H1 (cell line): ENCODE data around the gene PACC1. TPM values are rescaled to one million over a fixed set of nuclear protein-coding genes. Genes with fewer than 3 reads are reported as not detected.

Experiments used
- CTCF ChIA-PET: fragments of 300-600 bp; sonication (Branson Sonifier 250); formaldehyde crosslinking; loops from one replicate; lab custom pipeline; 2021; ENCODE audit not compliant: partially characterized antibody; lab: Charles Lee
- POLR2A ChIA-PET: fragments of 300-600 bp; sonication (Branson Sonifier 250); formaldehyde crosslinking; loops from one replicate; lab custom pipeline; 2021; ENCODE audit warnings: inconsistent platforms; ENCODE audit not compliant: partially characterized antibody; lab: Charles Lee
- DNase-seq, 2 experiments: peaks; one replicate each; pipeline versions ENCODE4 v3.0.0 to v3.0.0-alpha.2; 2010 to 2022; ENCODE audit warnings: low spot score in 2 of 2, low read depth in 1 of 2, mixed read lengths in 1 of 2
- FAIRE-seq: peaks from 2 replicates; lab custom pipeline; 2011; peaks lifted over from hg19 to GRCh38; lab: Jason Lieb, UNC
- H2AFZ ChIP-seq: 2 replicates; pipeline ENCODE4 v1.8.1; 2012; ENCODE audit warnings: low read length, inconsistent platforms
- H2AK5ac ChIP-seq: 2 replicates; pipeline ENCODE4 v1.6.1; 2013; ENCODE audit warnings: low read depth, low read length
- H2BK120ac ChIP-seq: replicated peaks from 2 replicates; pipeline ENCODE3; 2013; ENCODE audit warnings: low read depth, low read length, inconsistent platforms
- H2BK12ac ChIP-seq: 2 replicates; pipeline ENCODE4 v1.6.1; 2013; ENCODE audit warnings: low read depth, low read length
- H2BK15ac ChIP-seq: 2 replicates; pipeline ENCODE4 v1.6.1; 2013; ENCODE audit warnings: low read length
- H2BK20ac ChIP-seq: 2 replicates; pipeline ENCODE4 v1.6.1; 2013; ENCODE audit warnings: low read length
- H2BK5ac ChIP-seq: 2 replicates; pipeline ENCODE4 v1.6.1; 2013; ENCODE audit warnings: low read depth, low read length
- H3K14ac ChIP-seq: 2 replicates; pipeline ENCODE4 v1.6.1; 2013; ENCODE audit warnings: inconsistent platforms; ENCODE audit not compliant: insufficient read length
- H3K18ac ChIP-seq: 2 replicates; pipeline ENCODE4 v1.6.1; 2013; ENCODE audit warnings: low read length; ENCODE audit errors: extremely low read depth
- H3K23ac ChIP-seq: 2 replicates; pipeline ENCODE4 v1.6.1; 2013; ENCODE audit warnings: inconsistent platforms; ENCODE audit not compliant: insufficient read length
- H3K23me2 ChIP-seq: 2 replicates; pipeline ENCODE4 v1.6.1; 2013; ENCODE audit warnings: low read depth, low read length
- H3K27ac ChIP-seq: 2 replicates; pipeline ENCODE4 v1.6.1; 2011; ENCODE audit warnings: low read depth, low read length, inconsistent platforms
- H3K27me3 ChIP-seq, 4 experiments: replicated peaks in 1 of 4; 1 replicate in 1 of 4; 2 replicates in 3 of 4; pipeline versions ENCODE4 v1.6.1 to v1.8.1; 2011 to 2013; ENCODE audit warnings: low read length in 3 of 4, mild to moderate bottlenecking in 3 of 4, inconsistent platforms in 2 of 4, mixed read lengths in 2 of 4, moderate library complexity in 1 of 4; ENCODE audit not compliant: control insufficient read depth in 3 of 4, insufficient read depth in 3 of 4; ENCODE audit errors: extremely low read depth in 1 of 4
- H3K36me3 ChIP-seq, 4 experiments: 2 replicates each; pipeline versions ENCODE4 v1.6.1 to v1.8.1; 2011 to 2013; ENCODE audit warnings: mild to moderate bottlenecking in 4 of 4, low read length in 3 of 4, moderate library complexity in 2 of 4, control low read depth in 1 of 4, inconsistent platforms in 1 of 4; ENCODE audit not compliant: insufficient read depth in 4 of 4, control insufficient read depth in 2 of 4
- H3K4ac ChIP-seq: replicated peaks from 2 replicates; pipeline ENCODE3; 2013; ENCODE audit warnings: low read length, low read depth, mixed read lengths, inconsistent platforms; ENCODE audit not compliant: insufficient read length
- H3K4me1 ChIP-seq, 4 experiments: replicated peaks in 1 of 4; 1 replicate in 1 of 4; 2 replicates in 3 of 4; pipeline versions ENCODE4 v1.6.1 to v1.8.1; 2011 to 2013; ENCODE audit warnings: low read length in 3 of 4, inconsistent platforms in 2 of 4, mixed read lengths in 1 of 4; ENCODE audit not compliant: insufficient read depth in 4 of 4, control insufficient read depth in 3 of 4
- H3K4me2 ChIP-seq, 2 experiments: 2 replicates each; pipeline versions ENCODE4 v1.6.1 to v1.8.1; 2011 to 2013; ENCODE audit warnings: low read depth in 2 of 2, low read length in 2 of 2, control low read depth in 1 of 2, inconsistent platforms in 1 of 2, mild to moderate bottlenecking in 1 of 2; ENCODE audit not compliant: insufficient read depth in 1 of 2
- H3K4me3 ChIP-seq, 4 experiments: fragments of 200-600, 300-600 bp in 1 of 4; sonication (generic), shearing (Covaris generic), sonication (Bioruptor Twin) in 1 of 4; 2 replicates each; pipeline versions ENCODE4 v1.5.1 to v1.8.1; 2011 to 2016; ENCODE audit warnings: low read length in 4 of 4, low read depth in 3 of 4, control low read depth in 2 of 4, inconsistent platforms in 2 of 4, mild to moderate bottlenecking in 2 of 4, mixed read lengths in 1 of 4, moderate library complexity in 1 of 4; ENCODE audit not compliant: insufficient read depth in 2 of 4; ENCODE audit errors: extremely low read depth in 1 of 4
- H3K56ac ChIP-seq: replicated peaks from 2 replicates; pipeline ENCODE3; 2013; ENCODE audit warnings: low read depth, mild to moderate bottlenecking, mixed read lengths, low read length, inconsistent platforms; ENCODE audit not compliant: insufficient read length
- H3K79me1 ChIP-seq: 2 replicates; pipeline ENCODE4 v1.6.1; 2013; ENCODE audit warnings: low read depth, low read length, control low read depth
- H3K79me2 ChIP-seq, 2 experiments: 2 replicates each; pipeline versions ENCODE4 v1.6.1 to v1.8.1; 2012 to 2013; ENCODE audit warnings: low read length in 2 of 2, mild to moderate bottlenecking in 2 of 2, inconsistent platforms in 1 of 2; ENCODE audit not compliant: insufficient read depth in 2 of 2, control insufficient read depth in 1 of 2
- H3K9ac ChIP-seq, 4 experiments: replicated peaks in 1 of 4; 1 replicate in 1 of 4; 2 replicates in 3 of 4; pipeline versions ENCODE4 v1.6.1 to v1.8.1; 2011 to 2013; ENCODE audit warnings: low read depth in 3 of 4, low read length in 3 of 4, control low read depth in 2 of 4, mild to moderate bottlenecking in 2 of 4, moderate library complexity in 2 of 4, inconsistent platforms in 1 of 4; ENCODE audit errors: extremely low read depth in 1 of 4
- H3K9me3 ChIP-seq, 2 experiments: 2 replicates each; pipeline versions ENCODE4 v1.6.1 to v1.8.1; 2012 to 2013; ENCODE audit warnings: mild to moderate bottlenecking in 2 of 2, moderate library complexity in 2 of 2, control low read depth in 1 of 2, inconsistent platforms in 1 of 2, low read depth in 1 of 2, low read length in 1 of 2, mixed read lengths in 1 of 2; ENCODE audit not compliant: insufficient read depth in 2 of 2
- H4K20me1 ChIP-seq, 2 experiments: replicated peaks in 1 of 2; 2 replicates each; pipeline versions ENCODE3 to v1.8.1; 2011 to 2013; ENCODE audit warnings: inconsistent platforms in 2 of 2, low read length in 2 of 2, mild to moderate bottlenecking in 1 of 2; ENCODE audit not compliant: insufficient read depth in 2 of 2, control insufficient read depth in 1 of 2
- H4K5ac ChIP-seq: 2 replicates; pipeline ENCODE4 v1.6.1; 2013; ENCODE audit warnings: low read length, low read depth, mixed read lengths, inconsistent platforms; ENCODE audit not compliant: insufficient read length
- H4K8ac ChIP-seq: 2 replicates; pipeline ENCODE4 v1.8.0; 2013; ENCODE audit warnings: mild to moderate bottlenecking, moderate library complexity, low read length, inconsistent platforms; ENCODE audit not compliant: insufficient read depth; ENCODE audit errors: extremely low read depth
- H4K91ac ChIP-seq: replicated peaks from 2 replicates; pipeline ENCODE3; 2013; ENCODE audit warnings: low read length, mixed read lengths, inconsistent platforms; ENCODE audit not compliant: insufficient read length
- CTCF ChIP-seq, 3 experiments: IDR thresholded peaks; 1 replicate in 2 of 3; 2 replicates in 1 of 3; pipeline versions ENCODE4 v1.5.1 to v1.6.1; 2011; ENCODE audit warnings: low read length in 3 of 3, mild to moderate bottlenecking in 3 of 3, inconsistent platforms in 2 of 3, low read depth in 1 of 3, moderate library complexity in 1 of 3; ENCODE audit not compliant: insufficient read depth in 1 of 3; ENCODE audit errors: control extremely low read depth in 1 of 3
- NANOG ChIP-seq: IDR thresholded peaks from 2 replicates; pipeline ENCODE4 v1.6.1; 2011; ENCODE audit warnings: low read length, low read depth, mild to moderate bottlenecking, inconsistent platforms; ENCODE audit not compliant: insufficient read depth, poor library complexity, severe bottlenecking
- NRF1 ChIP-seq: IDR thresholded peaks from 2 replicates; pipeline ENCODE4 v1.6.1; 2011; ENCODE audit warnings: mild to moderate bottlenecking, low read depth, low read length, improper control_type of control experiment
- RAD21 ChIP-seq, 2 experiments: IDR thresholded peaks in 1 of 2; conservative IDR thresholded peaks in 1 of 2; 2 replicates each; pipeline ENCODE4 v1.6.1; 2011; ENCODE audit warnings: low read depth in 2 of 2, low read length in 2 of 2, improper control_type of control experiment in 1 of 2, inconsistent platforms in 1 of 2, mild to moderate bottlenecking in 1 of 2, moderate library complexity in 1 of 2
- RXRA ChIP-seq: IDR thresholded peaks from 2 replicates; pipeline ENCODE4 v1.6.1; 2011; ENCODE audit warnings: low read depth, mild to moderate bottlenecking, low read length, moderate library complexity; ENCODE audit not compliant: insufficient read depth
- SP2 ChIP-seq: IDR thresholded peaks from 2 replicates; pipeline ENCODE4 v1.6.1; 2012; ENCODE audit warnings: mild to moderate bottlenecking, low read length, inconsistent platforms
- YY1 ChIP-seq: IDR thresholded peaks from 2 replicates; pipeline ENCODE4 v1.6.1; 2011; ENCODE audit warnings: low read depth, mild to moderate bottlenecking, low read length
- polyA plus RNA-seq, 7 experiments: library from polyadenylated mRNA; depleted of rRNA in 3 of 7; stranded (reverse) in 5 of 7; unstranded in 2 of 7; fragments of >200 nt in 5 of 7; fragments of 200-250 nt in 2 of 7; gene quantifications; 1 replicate in 5 of 7; 2 replicates in 1 of 7; 4 replicates in 1 of 7; pipeline versions ENCODE4 v1.2.1 to v1.2.3, GENCODE V29; 2011 to 2013; ENCODE audit warnings: missing spikeins in 2 of 7, mixed read lengths in 2 of 7
- total RNA-seq: library from RNA; stranded (reverse); fragmentation: NEBNext Ultra II Directional; extraction: Animal tissue kit (Norgen Biotek cat#: 25700); gene quantifications from 2 replicates; pipeline ENCODE4 v1.2.1, GENCODE V29; 2021

PACC1 gene
- total and polyA plus RNA-seq, 2 of the 8 experiments (the other 6 are each of a cell fraction or from before 2014, with no cell fraction given), result 18.8 to 23.5 TPM

DNA sequence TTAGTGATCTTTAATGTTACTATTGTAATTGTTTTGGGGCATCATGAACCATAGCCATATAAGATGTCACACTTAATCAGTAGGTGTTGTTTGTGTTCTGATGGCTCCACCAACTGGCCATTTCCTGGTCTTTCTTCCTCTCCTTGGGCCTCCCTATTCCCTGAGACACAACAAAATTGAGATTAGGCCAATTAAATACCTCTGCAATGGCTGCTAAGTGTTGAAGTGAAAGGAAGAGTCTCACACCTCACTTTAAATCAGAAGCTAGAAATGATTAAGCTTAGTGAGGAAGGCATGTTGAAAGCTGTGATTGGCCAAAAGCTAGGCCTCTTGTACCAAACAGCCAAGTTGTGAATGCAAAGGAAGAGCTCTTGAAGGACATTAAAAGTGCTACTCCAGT is 98.8 kb downstream of the PACC1 start:
- Histone ChIP-seq H3K4me3 (no peak overlapping the region), H3K36me3 (no peaks in the 10 kb centered on the region; a peak in 1 of 8 replicates), H3K9me3 (no peaks in the 10 kb centered on the region), H4K91ac (no peak overlapping the region), H2BK12ac (no peak overlapping the region; the same call in 1 of the 2 replicates), H2AFZ (no peak overlapping the region), H3K27ac (no peak overlapping the region), H4K5ac (no peak overlapping the region), H2BK15ac (0 out of 2 replicates have a peak overlapping the region, but pooled peaks have one; percentile 18), H3K79me2 (peaks cover 0 to 68% of the 10 kb centered on the region in 2 experiments; a peak in 2 of 4 replicates), H3K4ac (no peak overlapping the region), H3K9ac (no peak overlapping the region), H4K8ac (no peak overlapping the region), H4K20me1 (no peaks in the 10 kb centered on the region), H3K27me3 (no peaks in the 10 kb centered on the region), H3K79me1 (no peaks in the 10 kb centered on the region), H3K23ac (no peak overlapping the region), H3K4me1 (peaks cover 0 to 6% (median 2%) of the 10 kb centered on the region in 4 experiments; a peak in 2 of 7 replicates), H3K56ac (no peak overlapping the region), H3K18ac (peak overlapping the region; percentile 34; the same call in 1 of the 2 replicates), H3K4me2 (peak overlapping the region in 1 of 2 experiments; percentile 31; a peak in 1 of 4 replicates), H2BK120ac (no peak overlapping the region), H2AK5ac (no peak overlapping the region), H2BK20ac (no peak overlapping the region), H3K23me2 (no peaks in the 10 kb centered on the region), H2BK5ac (peak overlapping the region; percentile 21; the same call in 1 of the 2 replicates), H3K14ac (no peak overlapping the region)
- POLR2A ChIA-PET, result interaction anchor here (1.3 kb wide), 1 partner anchor 30 kb away, joined by 4 read pairs; no protein-coding TSS in a partner anchor
- CTCF ChIA-PET, result interaction anchor here (0.6 to 2.9 kb wide), 18 partner anchors 13 to 632 kb away, joined by 3 to 18 read pairs (median 3); no protein-coding TSS in a partner anchor
- FAIRE-seq, result peak; percentile 86
- TF ChIP-seq CTCF (IDR thresholded peaks at IDR 0.05; ENCODE audit: control extremely low read depth in 1 of 3, insufficient read depth in 1 of 3, low read depth in 1 of 3, low read length in 3 of 3) (peak in 2 of 3 experiments; percentile 46 to 60; a peak in 3 of 4 replicates), YY1 (0 out of 2 replicates have a peak, but pooled peaks have one; percentile 5), SP2 (no peak), RXRA (no peak), NANOG (peak; percentile 69), RAD21 (IDR thresholded peaks at IDR 0.05 in 1 of 2, conservative IDR thresholded peaks at IDR 0.05 in 1 of 2; ENCODE audit: low read depth in 2 of 2, low read length in 2 of 2) (peak; percentile 75 to 78), NRF1 (no peak)
- DNase-seq, result peak in 1 of 2 experiments; percentile 31
